ENCODE data around the gene GSTA3.

GRCh38 chr6:52925042-52925441 lies 15.5 kb upstream of the GSTA3 start:
- TF ChIP-seq PATZ1 (CRISPR knock-in tag; IDR thresholded peaks at IDR 0.05; ENCODE audit: borderline replicate concordance) (no peak), CSRNP3 (CRISPR knock-in tag; IDR thresholded peaks at IDR 0.05) (no peak), ZFP30 (CRISPR knock-in tag; IDR thresholded peaks at IDR 0.05) (no peak), ARNTL (CRISPR knock-in tag; IDR thresholded peaks at IDR 0.05; ENCODE audit: borderline replicate concordance, low read depth) (no peak), OSR1 (CRISPR knock-in tag; IDR thresholded peaks at IDR 0.05) (no peak), GLIS3 (CRISPR knock-in tag; IDR thresholded peaks at IDR 0.05) (no peak), TOX (CRISPR knock-in tag; IDR thresholded peaks at IDR 0.05; ENCODE audit: borderline replicate concordance) (no peak), PPARA (CRISPR knock-in tag; IDR thresholded peaks at IDR 0.05; ENCODE audit: borderline replicate concordance) (no peak), ZFP3 (CRISPR knock-in tag; IDR thresholded peaks at IDR 0.05) (no peak), TCF4 (CRISPR knock-in tag; IDR thresholded peaks at IDR 0.05; ENCODE audit: borderline replicate concordance) (no peak), SNAI2 (CRISPR knock-in tag; IDR thresholded peaks at IDR 0.05) (no peak)
